ENCODE results near the gene FNDC3A.

- TF ChIP-seq CTCF (IDR thresholded peaks at IDR 0.05; ENCODE audit: insufficient read depth, low read length, poor library complexity, severe bottlenecking) (no peak), EZH2phosphoT487 (conservative IDR thresholded peaks at IDR 0.05; ENCODE audit: low read length) (no peak)
These were observed 215.2 kb downstream of the FNDC3A start for GRCh38 chr13:49190901-49191300.
